ENCODE results near the gene CREBRF.
A peak's percentile ranks its signal among the peaks of the same experiment; 100 is the strongest.

The CREBRF gene

GRCh38 chr5:173055722-173055982 lies 500 bp upstream of the CREBRF start:
- Histone ChIP-seq H3K4me2 (ENCODE audit: insufficient read depth, low read length) (peak overlapping the region; percentile 84), H3K9ac (ENCODE audit: low read depth, low read length) (peak overlapping the region; percentile 57), H3K4me3 (ENCODE audit: low read depth in 1 of 2, low read length in 2 of 2) (peak overlapping the region; percentile 71 to 99; a peak in 3 of 4 replicates), H3K4me1 (ENCODE audit: insufficient read depth, low read length) (peaks cover 18% of the 10 kb centered on the region), H3K79me2 (ENCODE audit: insufficient read depth, low read length) (peaks cover 31% of the 10 kb centered on the region), H2AFZ (ENCODE audit: low read depth, low read length) (peak overlapping the region; percentile 94), H3K36me3 (ENCODE audit: insufficient read depth, low read length) (no peaks in the 10 kb centered on the region; the same call in 1 of the 2 replicates), H3K9me3 (ENCODE audit: insufficient read depth, low read length, severe bottlenecking) (no peaks in the 10 kb centered on the region), H3K27me3 (ENCODE audit: insufficient read depth, low read length, poor library complexity) (no peaks in the 10 kb centered on the region), H4K20me1 (ENCODE audit: insufficient read depth, low read length) (peaks cover 8% of the 10 kb centered on the region), H3K27ac (ENCODE audit: low read length) (peak overlapping the region; percentile 68)
- DNase-seq, result no peak
- TF ChIP-seq EZH2 (IDR thresholded peaks at IDR 0.05; ENCODE audit: borderline replicate concordance, low read depth, low read length, severe bottlenecking) (no peak), CTCF (IDR thresholded peaks at IDR 0.05; ENCODE audit: borderline replicate concordance, extremely low read depth, low read length, poor library complexity, severe bottlenecking) (no peak)
- ATAC-seq (ENCODE audit: insufficient read depth, low read depth), result no peak

- TF ChIP-seq EZH2 (IDR thresholded peaks at IDR 0.05; ENCODE audit: borderline replicate concordance, low read depth, low read length, severe bottlenecking), result no peak
- TF ChIP-seq CTCF (IDR thresholded peaks at IDR 0.05; ENCODE audit: borderline replicate concordance, extremely low read depth, low read length, poor library complexity, severe bottlenecking), result no peak
- Histone ChIP-seq H3K27ac (ENCODE audit: low read length) (peak overlapping the region; percentile 65; the same call in 1 of the 2 replicates), H3K9me3 (ENCODE audit: insufficient read depth, low read length, severe bottlenecking) (no peaks in the 10 kb centered on the region), H2AFZ (ENCODE audit: low read depth, low read length) (peak overlapping the region; percentile 85), H3K9ac (ENCODE audit: low read depth, low read length) (peak overlapping the region; percentile 85), H3K4me3 (ENCODE audit: low read depth in 1 of 2, low read length in 2 of 2) (peak overlapping the region; percentile 71 to 99; a peak in 3 of 4 replicates), H3K4me1 (ENCODE audit: insufficient read depth, low read length) (peaks cover 18% of the 10 kb centered on the region), H3K4me2 (ENCODE audit: insufficient read depth, low read length) (peak overlapping the region; percentile 84), H3K27me3 (ENCODE audit: insufficient read depth, low read length, poor library complexity) (no peaks in the 10 kb centered on the region), H3K79me2 (ENCODE audit: insufficient read depth, low read length) (peaks cover 41% of the 10 kb centered on the region), H3K36me3 (ENCODE audit: insufficient read depth, low read length) (no peaks in the 10 kb centered on the region; the same call in 1 of the 2 replicates), H4K20me1 (ENCODE audit: insufficient read depth, low read length) (peaks cover 8% of the 10 kb centered on the region)
- DNase-seq (no peak), ATAC-seq (ENCODE audit: insufficient read depth, low read depth) (peak; percentile 54)
Measured at GRCh38 chr5:173056783-173057061, 570 bp downstream of the CREBRF start.

GRCh38 chr5:173057062-173057924 lies 1.1 kb downstream of the CREBRF start:
- DNase-seq, result peak; percentile 98
- peak; percentile 87 for ATAC-seq (ENCODE audit: insufficient read depth, low read depth)
- peak overlapping the region; percentile 71 to 99 for H3K4me3 ChIP-seq (ENCODE audit: low read depth in 1 of 2, low read length in 2 of 2)
- no peaks in the 10 kb centered on the region for H3K9me3 ChIP-seq (ENCODE audit: insufficient read depth, low read length, severe bottlenecking)
- peak overlapping the region; percentile 77 for H3K27ac ChIP-seq (ENCODE audit: low read length)
- H3K9ac ChIP-seq (ENCODE audit: low read depth, low read length), result peak overlapping the region; percentile 85
- TF ChIP-seq EZH2 (IDR thresholded peaks at IDR 0.05; ENCODE audit: borderline replicate concordance, low read depth, low read length, severe bottlenecking), result no peak
- TF ChIP-seq CTCF (IDR thresholded peaks at IDR 0.05; ENCODE audit: borderline replicate concordance, extremely low read depth, low read length, poor library complexity, severe bottlenecking), result no peak
- peaks cover 47% of the 10 kb centered on the region for H3K79me2 ChIP-seq (ENCODE audit: insufficient read depth, low read length)
- H2AFZ ChIP-seq (ENCODE audit: low read depth, low read length), result peak overlapping the region; percentile 85
- H3K36me3 ChIP-seq (ENCODE audit: insufficient read depth, low read length), result no peaks in the 10 kb centered on the region; the same call in 1 of the 2 replicates
- H3K4me1 ChIP-seq (ENCODE audit: insufficient read depth, low read length), result peaks cover 18% of the 10 kb centered on the region
- H3K27me3 ChIP-seq (ENCODE audit: insufficient read depth, low read length, poor library complexity), result no peaks in the 10 kb centered on the region
- H3K4me2 ChIP-seq (ENCODE audit: insufficient read depth, low read length), result peak overlapping the region; percentile 84
- peaks cover 8% of the 10 kb centered on the region for H4K20me1 ChIP-seq (ENCODE audit: insufficient read depth, low read length)
